SK-N-DZ (cell line): ENCODE results near the gene G6PC3.
A peak's percentile ranks its signal among the peaks of the same experiment; 100 is the strongest.
"Not testable (repeated sequence)": the region's sequence is repeated elsewhere in the genome, so short reads cannot be mapped to it uniquely, and the experiment has no call there.

Source experiments
- DNase-seq: peaks from one replicate; pipeline ENCODE4 v3.0.0-alpha.2; 2015; ENCODE audit warnings: low spot score

G6PC3 gene

DNA sequence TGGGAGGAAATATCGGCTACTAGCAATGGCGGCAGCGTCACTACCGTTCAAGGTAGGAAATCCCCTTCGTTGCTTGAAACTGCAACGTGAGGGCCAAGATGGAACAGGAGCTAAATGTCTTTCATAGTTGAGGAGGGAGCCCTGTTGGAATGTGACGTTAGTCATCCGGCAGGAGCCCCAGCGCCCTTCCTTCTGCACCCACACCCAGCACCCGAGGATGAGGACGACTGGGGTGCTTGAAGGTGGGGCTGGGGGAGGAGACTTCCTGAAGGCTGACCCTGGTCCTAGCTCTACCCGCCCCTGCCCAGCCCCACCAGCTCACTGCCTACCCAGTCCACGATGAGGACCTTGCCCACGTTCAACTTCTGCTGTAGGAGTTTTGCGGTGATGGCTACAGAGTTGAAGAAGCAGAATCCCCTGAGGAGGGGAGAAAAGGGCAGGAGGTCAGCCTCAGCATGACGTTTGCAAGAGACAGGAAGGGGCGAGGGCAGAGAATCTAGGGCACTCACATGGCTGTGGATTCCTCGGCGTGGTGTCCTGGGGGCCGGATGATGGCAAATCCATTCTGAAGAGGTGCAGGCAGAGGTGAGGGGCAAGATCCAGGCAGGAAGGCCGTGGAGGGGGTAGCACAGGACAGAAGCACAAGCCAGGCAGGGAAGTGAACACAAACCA, 11.9 kb downstream of the G6PC3 start:
- DNase-seq: no peak

DNA sequence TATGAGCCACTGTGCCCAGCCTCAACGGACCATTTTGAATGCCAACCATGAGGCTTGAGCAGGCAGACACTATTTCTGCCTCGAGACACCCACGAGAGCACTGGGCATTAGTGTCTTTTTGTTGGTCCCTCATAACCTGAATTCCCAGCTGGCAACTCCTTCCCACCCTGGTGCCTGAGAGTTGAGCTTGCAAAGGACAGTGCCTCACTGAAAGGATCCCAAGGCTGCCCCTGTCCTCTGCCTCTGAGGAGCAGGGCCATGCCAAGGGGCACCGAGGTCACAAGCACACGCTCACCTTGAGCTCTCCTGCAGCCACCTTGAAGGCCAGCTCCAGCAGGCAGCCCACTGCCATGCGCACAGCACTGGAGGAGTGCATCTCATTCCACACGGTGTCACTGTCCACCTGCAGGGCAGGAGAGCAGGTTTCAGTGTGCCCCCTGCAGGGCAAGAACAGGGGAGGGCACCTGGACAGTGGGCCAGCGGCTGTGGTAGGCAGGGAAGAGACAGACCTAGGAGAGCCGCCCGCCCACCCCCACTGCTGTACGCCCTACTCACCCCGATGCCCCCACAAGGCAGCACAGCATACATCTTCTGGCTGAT, 12.8 kb downstream of the G6PC3 start:
- no peak for DNase-seq

DNA sequence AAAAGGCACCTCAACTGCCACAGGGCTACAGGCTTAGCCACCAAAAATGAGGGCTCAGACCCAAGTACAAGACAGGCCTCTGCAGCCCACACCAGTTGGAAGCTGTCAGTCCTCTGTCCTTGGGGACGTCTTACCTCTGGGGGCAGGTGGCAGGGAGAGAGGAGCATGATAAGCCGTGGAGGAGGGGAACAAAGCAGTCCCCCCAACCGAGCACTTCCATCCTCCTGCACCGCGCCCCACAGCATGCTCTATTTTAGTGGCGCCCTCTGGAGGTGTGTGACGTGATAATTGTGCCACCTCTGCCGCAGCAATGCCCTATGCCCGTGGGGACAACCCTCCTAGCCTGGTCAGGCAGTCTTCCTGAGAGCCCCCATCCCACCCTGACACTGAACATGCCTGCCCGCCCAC, 13.6 kb downstream of the G6PC3 start:
- DNase-seq: no peak

DNA sequence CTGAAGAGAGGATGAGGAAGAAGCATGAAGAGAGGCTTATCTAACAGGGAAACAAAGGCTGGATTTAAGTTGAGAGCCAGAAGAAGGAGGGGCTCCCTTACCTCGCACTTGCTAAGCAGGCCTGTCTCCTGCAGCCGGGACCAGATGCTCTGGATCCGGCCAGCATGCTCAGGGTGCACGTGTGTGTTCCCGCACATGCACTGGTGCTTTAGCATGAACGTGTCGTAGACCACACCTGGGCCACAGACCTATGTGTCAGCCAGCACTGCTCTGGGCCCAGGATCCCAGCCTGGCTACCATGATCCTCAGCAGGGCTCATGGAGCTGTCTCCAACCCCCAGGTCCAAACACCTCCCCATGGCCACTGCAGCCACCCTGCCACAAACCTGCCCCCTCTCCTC, 14.4 kb downstream of the G6PC3 start:
- DNase-seq: no peak

DNA sequence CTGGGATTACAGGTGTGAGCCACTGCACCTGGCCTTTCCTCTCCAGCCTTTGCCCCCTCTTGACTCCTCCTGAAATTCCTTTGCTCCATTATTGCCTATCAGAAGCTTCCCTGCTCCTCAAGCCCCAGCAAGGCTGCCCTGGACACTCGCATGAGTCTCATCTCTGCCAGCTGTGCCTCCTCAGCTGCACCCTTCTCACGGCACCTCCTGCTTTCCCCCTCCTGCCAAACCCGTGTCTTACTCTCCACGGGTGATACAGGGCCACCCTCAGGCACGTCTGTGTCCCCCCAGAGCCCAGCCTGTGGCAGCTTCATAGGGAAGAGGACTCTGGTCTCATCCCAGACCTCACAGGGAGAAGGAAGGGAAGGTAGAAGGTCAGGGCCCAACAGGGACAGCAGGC, 15.4 kb downstream of the G6PC3 start:
- DNase-seq: no peak

DNA sequence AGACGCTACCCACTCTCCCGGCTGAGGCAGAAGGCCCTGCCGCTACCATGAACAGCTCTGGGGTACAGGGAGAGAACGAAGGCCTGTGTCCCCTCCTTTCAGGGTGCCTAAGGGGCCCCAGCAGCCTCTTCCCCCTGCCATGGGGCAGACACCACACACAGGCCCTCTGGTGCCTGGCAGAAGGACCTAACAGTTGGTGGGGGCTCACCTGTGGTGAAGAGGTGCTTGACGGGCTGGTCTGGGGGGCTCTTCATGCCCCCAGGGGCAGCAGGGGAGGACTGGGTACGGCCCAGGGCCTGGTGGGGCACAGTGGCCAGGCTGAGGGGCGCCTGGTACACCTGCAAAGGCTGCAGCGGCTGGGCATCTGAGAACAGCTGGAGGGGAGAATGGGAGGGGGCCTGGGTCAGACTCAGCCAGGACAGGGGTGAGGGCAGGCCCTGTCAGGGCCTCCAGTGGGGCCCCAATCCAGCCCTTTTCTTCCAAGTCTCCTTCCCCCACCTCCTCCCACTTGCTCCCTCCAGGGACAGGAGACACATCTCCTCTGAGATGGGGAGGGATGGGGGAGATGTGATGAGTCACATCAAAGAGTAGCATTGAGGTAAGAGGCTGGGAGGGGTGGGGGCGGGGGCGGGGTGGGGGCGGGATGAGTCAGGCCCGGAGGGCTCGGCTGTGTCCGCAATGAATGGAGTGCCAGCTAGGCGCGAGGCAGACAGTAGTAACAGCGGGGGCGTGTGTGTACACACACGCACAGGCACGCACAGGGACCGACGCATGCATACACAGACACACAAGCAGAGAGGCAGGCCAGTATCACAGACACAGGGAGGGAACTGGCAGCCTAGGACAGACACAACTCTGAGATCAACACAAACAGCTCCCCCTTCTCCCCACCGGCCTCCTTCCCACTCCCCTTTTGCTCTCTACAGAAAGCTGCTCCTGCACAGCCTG, 16.1 kb downstream of the G6PC3 start:
- DNase-seq: no peak

DNA sequence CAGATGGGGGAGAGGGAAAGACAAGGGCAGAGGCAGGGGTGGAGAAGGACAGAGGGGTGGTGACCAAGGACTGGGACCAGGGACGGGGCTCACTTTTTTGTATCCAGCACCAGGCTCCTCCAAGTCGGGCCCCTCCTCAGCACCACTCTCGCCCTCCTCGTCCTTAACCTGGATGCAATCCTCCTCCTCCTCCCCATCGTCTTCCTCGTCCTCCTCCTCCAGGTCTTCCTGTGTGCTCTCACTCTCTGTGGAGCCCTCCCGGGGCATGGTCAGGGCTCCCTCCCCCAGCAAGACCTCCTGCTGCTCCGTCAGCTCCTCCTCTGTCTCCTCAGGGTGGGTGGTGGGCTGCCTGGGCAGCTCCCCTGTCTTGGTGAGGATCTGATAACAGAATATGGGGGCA, 16.8 kb downstream of the G6PC3 start:
- no peak for DNase-seq

DNA sequence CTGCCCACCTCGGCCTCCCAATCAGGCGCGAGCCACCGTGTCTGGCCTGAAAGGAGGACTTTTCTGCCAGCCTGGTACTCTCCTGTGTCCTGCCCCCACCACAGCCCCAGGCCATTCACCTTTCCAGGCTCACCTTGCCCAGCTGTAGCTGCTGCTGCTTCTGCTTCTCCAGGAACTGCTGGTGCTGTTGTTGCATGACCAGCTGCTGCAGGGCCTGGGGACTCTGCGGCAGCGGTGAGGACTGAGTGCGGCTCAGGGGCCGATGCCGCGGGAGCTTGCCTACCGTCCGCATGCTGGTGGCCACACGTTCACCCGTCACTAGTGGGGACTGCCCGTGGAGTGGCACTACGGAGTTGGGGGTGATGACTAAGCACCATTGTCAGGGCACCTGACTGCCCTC, 17.7 kb downstream of the G6PC3 start:
- no peak for DNase-seq

DNA sequence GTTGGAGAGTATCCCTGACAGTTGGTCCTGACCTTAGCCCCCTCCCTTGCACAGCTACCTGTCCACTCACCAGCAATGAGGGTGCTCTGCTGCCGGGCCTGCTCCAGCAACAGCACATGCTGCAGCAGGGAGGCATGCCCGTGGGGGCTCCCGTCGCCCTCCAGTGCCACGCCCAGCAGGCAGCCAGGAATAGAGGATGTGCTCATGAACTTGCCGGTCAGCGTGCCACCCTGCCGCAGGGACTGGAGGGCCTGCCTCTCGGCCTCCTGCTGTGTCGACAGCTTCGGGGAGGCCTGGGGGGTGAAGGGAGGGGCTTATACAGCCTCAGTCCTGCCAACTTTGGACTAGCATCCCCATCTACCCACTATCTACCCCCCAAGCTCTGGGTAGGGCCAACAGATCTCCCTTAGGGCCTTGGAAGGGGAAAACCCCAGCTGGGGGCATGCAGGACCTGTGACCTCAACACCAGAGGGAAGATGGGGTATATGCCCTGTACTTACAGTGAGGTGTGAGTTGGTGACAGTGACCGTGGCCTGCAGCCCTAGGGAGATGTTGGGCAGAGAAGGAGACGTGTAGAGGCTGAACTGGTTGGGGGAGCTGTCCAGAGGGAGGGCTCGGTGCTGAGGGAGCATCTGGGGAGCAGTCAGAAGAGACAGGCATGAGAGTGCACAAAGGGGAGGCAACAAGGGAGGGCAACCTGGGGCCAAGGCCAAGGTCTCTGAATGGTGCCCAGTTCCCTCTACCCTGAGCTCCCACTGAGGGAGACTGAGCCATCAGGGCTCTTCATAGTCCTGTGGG, 20.9 kb downstream of the G6PC3 start:
- DNase-seq: no peak

DNA sequence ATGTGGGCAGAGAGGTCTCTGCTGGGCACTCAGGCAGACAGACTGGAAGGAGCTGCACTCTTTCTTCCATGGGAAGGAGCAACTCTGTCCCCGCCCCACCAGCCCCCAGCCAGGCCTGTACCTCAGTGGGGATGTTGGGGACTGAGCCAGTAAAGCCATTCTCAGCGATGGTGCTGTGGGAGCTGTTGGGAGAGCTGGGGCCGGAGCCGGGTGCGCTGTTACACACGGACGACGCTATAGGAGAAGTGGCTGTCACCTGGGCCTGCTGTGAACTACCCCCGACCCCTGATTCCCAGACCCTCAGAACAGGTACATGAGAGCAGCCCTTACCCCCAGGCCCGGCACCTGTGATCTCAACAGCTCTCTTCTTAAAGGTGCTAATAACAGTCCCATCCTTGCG, 21.5 kb downstream of the G6PC3 start:
- no peak for DNase-seq

DNA sequence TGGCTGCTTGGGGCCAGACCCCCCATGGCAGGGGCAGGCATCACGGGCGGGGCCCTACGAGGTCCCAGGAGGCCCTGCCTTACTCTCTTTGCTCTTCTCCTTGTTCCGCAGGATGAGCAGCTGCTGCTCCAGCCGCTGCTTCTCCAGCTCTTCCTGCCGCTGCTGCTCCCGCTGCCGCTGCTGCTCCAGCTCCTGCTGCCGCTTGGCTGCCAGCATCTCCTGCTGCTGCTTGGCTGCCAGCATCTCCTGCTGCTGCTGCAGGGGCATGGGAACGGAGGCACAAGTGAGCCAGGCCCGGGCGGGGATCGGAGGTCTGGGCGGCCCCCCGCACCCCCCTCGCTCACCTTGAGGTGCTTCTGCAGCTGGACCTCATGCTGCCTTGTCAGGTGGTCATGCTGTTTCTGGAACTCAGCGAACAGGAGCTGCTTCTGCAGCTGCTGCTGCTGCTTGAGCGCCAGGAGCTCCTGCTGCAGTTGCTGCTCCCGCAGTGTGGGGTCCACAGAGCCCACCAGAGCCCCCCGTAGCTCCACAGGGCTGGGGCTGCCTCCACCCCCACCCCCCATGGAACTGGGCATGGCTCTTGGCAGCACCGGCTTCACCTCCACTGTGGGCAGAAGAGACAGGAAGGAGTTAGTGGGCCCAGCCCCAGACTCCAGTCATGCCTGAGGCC, 22.8 kb downstream of the G6PC3 start:
- DNase-seq: no peak

DNA sequence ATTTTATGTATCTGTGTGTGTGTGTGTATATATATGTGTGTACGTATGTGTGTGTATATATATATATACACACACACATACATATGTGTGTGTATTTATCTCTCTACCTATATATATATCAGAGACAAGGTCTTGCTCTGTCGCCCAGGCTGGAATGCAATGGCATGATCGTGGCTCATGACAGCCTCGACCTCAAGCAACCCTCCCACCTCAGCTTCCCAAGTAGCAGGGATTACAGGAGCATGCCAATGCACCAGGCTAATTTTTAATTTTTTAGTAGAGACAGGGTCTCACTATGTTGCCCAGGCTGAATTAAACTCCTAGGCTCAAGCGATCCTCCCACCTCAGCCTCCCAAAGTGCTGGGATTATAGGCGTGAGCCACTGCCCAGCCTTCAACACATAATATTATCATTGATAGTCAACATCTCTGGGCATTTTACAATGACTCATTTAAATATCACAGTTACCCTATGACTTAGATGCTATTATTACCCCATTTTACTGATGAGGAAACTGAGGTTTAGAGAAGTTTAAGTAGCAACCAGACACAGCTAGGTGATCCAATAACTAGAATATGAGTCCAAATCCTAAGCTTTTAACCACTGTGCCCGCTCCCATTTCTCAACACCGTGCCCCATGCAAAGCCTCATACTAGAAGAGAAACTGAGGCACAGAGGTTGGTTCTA, 24.3 kb downstream of the G6PC3 start:
- no peak for DNase-seq

DNA sequence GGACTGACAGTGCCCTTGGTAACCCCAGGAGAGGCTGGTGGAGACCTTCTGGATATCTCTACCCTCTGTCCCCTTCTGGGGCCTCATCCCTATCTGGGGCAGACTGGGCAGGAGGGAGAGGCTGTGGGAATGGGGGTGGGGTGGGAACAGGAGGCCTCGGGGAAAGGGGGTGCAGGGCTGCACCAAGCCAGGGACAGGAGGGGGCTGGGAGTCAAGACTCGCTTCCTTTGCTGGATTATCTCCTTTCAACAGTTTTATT, 24.8 kb downstream of the G6PC3 start:
- DNase-seq: no peak

DNA sequence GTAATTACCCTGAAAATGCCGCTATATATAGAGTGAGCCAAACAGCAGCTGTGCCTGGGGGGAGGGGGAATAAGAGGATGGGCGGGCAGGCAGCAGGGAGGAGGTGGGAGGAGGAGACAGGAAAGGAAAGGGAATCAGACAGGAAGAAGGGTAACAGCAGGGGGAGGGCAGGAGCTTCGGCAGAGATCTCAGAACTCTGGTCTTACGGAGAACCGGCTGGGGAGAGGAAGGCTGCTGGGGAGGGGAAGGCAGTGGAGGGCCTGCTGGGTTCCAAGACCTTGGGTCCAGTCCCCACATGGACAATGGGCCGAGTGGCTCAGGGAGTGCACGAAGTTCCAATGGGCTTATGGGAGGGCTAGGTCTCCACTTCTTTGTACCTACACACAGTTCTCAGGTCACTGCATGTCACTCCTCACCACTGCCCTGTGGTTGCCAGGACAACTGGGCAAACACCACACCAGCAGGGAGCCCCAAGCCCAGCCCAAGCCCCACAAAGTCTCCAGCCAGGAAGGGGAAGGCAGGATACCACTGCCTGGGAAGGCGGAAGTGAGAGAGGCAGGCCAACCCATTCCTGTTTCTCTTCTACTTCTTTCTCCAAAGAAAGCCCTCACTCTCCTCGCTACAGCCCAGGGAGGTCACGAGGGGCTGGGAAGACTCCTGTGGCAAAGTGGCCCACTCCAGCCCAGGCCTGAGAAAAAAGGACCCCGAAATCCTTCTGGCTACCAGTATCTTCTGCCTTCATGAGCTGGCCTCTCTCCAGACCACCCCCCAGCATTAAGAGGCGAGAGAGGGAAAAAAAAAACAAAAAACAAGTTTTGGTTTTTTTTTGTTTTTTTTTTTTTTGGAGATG, 25.3 kb downstream of the G6PC3 start:
- DNase-seq: peak; percentile 76

DNA sequence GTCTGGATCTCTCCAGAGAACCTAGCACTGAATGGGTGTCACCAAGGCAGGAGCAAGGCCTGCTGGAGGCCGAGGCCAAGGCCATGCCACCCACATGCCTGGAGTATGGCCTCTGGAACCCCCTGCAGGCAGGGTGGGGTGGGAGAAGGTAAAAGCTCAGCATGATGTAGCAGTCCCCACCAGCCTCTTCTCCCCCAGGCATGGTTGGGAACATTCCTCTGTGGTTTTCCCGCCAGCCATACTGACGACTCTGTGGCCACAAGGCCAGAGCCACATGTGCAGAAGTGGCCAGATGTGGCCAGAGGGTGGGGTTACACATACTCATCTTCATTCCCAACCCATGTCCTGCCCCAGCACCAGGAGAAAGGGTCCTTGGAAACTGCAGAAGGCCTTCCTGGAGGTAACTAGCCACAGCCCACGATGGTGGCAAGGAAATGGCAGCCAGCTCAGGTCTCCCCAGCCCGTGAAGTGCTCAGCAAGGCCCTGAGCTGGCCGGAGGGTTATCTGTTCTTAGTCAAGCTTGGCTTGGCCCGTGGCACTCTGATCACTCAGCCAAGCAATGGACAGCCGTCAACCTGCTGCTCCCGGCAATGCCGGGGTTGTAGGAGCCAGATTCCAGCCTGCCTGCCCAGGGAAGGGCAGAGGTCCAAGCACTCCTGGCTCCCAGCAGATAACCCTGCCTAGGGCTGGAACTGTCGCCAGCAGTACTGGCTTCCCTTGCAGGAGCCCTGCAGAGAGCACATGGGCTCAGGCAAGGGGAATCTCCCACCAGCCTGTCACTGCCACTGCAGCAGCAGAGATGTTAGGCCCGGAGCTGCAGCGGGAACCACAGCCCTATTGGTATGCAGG, 26.8 kb downstream of the G6PC3 start:
- DNase-seq: no peak

DNA sequence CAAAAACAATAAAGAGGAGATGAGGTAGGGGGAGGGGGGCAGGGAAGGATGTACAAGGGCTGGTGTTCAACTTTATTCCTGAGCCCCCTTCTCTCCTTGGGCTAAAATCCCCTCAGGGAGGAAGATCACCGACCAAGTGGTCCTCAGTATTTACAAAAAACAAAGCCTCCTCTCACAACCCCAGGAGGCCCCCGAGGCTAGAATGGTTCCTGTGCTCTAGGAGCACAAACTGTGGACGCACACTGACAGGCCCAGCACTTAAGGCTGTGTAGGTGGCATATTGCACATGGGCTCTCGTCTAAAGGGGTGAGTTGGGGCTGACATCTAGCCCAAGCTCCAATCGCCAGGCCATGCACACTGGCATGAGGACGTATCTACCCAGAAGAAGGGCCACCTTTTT, 31.3 kb downstream of the G6PC3 start:
- DNase-seq: not testable (repeated sequence)

DNA sequence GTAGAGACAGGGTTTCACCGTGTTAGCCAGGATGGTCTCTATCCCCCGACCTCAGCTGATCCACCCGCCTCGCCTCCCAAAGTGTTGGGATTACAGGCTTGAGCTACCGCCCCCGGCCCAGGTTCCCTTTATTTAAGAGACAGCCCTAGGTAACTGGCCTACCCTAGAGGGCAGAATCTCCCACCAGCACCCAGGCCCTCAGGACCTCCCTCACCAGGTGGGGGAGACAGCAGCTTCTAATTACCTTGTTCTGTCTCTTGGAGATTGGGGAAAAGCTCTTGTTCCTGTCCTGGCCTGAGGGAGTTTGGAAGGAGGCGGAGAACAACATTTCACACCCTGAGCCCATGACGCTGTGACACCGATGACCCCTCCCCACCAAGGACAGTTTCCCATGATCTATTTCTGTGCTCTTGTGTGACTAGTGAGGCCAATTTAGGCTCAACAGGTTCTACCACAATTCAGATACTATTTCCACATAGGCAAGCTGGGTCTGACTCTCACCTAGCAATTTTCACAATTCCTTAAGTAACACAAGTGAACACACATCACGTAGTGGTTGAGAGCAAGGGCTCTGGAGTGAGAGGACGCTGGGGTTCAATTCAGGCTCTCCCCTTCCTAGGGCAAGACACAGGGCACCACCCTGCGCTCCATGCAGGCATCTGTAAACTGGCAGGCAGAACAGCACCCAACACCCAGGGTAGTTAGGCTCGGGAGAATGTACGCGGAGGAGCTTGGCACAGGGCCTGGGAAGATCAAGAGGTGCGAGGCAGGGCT, 32.5 kb downstream of the G6PC3 start:
- no peak for DNase-seq

DNA sequence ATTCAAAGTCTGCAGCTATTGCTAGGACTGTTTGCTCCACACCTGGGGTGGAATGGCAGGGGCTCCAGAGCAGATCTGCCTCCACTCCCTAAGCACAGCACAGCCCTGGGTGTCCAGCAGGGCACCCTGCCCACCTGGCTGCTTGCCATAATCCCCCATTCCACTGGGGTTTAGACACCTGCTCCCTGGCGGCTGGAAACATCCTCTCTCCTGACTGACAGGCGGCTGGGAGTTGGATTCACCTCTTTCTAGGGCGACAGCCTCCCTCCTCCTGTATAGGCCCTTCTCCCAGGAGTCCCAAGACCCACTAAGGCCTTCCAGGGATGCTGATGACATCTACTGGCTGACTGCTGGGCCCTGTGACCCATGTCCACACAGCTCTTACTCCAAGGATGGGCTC, 34.9 kb downstream of the G6PC3 start:
- DNase-seq: no peak
